PC-3 (cell line): ENCODE measurements around the gene PRTFDC1. TPM values are rescaled to one million over a fixed set of nuclear protein-coding genes. Genes with fewer than 3 reads are reported as not detected.

Source experiments
- ATAC-seq: fragments of 200-7000 bp; cut with Tn5 transposase; 2 replicates; pipeline ENCODE4 v1.9.1; 2020; ENCODE audit warnings: mild to moderate bottlenecking, moderate library complexity
- BruUV-seq: library from RNA; stranded (reverse); fragments of 400-500 nt; replicated peaks from 2 replicates; lab custom pipeline; 2021; lab: Mats Ljungman, UMichigan
- CTCF ChIA-PET: fragments of 300-600 bp; sonication (Branson Sonifier 250); formaldehyde crosslinking; loops from one replicate; lab custom pipeline; 2022; ENCODE audit warnings: antibody characterized with exemption; lab: Charles Lee
- POLR2A ChIA-PET: fragments of 300-600 bp; sonication (Branson Sonifier 250); formaldehyde crosslinking; loops from one replicate; lab custom pipeline; 2022; ENCODE audit warnings: antibody characterized with exemption; ENCODE audit not compliant: unreplicated experiment; lab: Charles Lee
- DNase-seq: peaks from one replicate; pipeline ENCODE4 v3.0.0-alpha.2; 2015
- H2AFZ ChIP-seq: fragments of 300-600 bp; sonication (generic); 2 replicates; pipeline ENCODE4 v1.6.0; 2016; ENCODE audit warnings: antibody characterized with exemption, low read length
- H3F3A ChIP-seq: fragments of 300-600 bp; sonication (generic); one replicate; pipeline ENCODE4 v1.6.0; 2017; ENCODE audit warnings: antibody characterized with exemption, low read length, control low read depth, mild to moderate bottlenecking; ENCODE audit not compliant: unreplicated experiment
- H3K27ac ChIP-seq: fragments of 300-600 bp; sonication (generic); 2 replicates; pipeline ENCODE4 v1.5.1; 2016; ENCODE audit warnings: mild to moderate bottlenecking, low read length
- H3K27me3 ChIP-seq: fragments of 300-600 bp; sonication (generic); 2 replicates; pipeline ENCODE4 v1.6.1; 2016; ENCODE audit warnings: low read length, mixed read lengths
- H3K36me3 ChIP-seq: fragments of 300-600 bp; sonication (generic); 2 replicates; pipeline ENCODE4 v1.6.1; 2016; ENCODE audit warnings: low read depth, mixed run types, low read length, mixed read lengths
- H3K4me1 ChIP-seq: fragments of 300-600 bp; sonication (generic); 2 replicates; pipeline ENCODE4 v1.5.1; 2016; ENCODE audit warnings: low read length; ENCODE audit not compliant: insufficient read depth
- H3K4me2 ChIP-seq: fragments of 300-600 bp; sonication (generic); 2 replicates; pipeline ENCODE4 v1.6.0; 2016; ENCODE audit warnings: low read length
- H3K4me3 ChIP-seq: fragments of 300-600 bp; sonication (generic); 2 replicates; pipeline ENCODE4 v1.5.1; 2016; ENCODE audit warnings: mild to moderate bottlenecking, low read length, mixed read lengths
- H3K79me2 ChIP-seq: fragments of 300-600 bp; sonication (generic); 2 replicates; pipeline ENCODE4 v1.6.1; 2017; ENCODE audit warnings: low read length, mixed read lengths
- H3K9ac ChIP-seq: fragments of 300-600 bp; sonication (generic); 2 replicates; pipeline ENCODE4 v1.6.0; 2016; ENCODE audit warnings: mild to moderate bottlenecking, low read length
- H3K9me2 ChIP-seq: fragments of 300-600 bp; sonication (generic); replicated peaks from 2 replicates; pipeline ENCODE4 v1.6.1; 2016; ENCODE audit warnings: mixed run types, low read length, mixed read lengths
- H3K9me3 ChIP-seq: fragments of 300-600 bp; sonication (generic); 2 replicates; pipeline ENCODE4 v1.6.1; 2016; ENCODE audit warnings: low read length, mixed read lengths
- H4K20me1 ChIP-seq: fragments of 300-600 bp; sonication (generic); 2 replicates; pipeline ENCODE4 v1.6.1; 2016; ENCODE audit warnings: low read length, mixed read lengths
- EZH2 ChIP-seq: fragments of 300-600 bp; sonication (generic); IDR thresholded peaks from one replicate; pipeline ENCODE4 v1.6.1; 2017; ENCODE audit warnings: antibody characterized with exemption, mild to moderate bottlenecking, low read length; ENCODE audit not compliant: unreplicated experiment
- EZH2phosphoT487 ChIP-seq: fragments of 300-600 bp; sonication (generic); IDR thresholded peaks from 2 replicates; pipeline ENCODE4 v1.6.1; 2018; ENCODE audit warnings: mild to moderate bottlenecking, antibody characterized with exemption, low read length, borderline replicate concordance
- intact Hi-C: fragments of 100-400 bp; cut with micrococcal nuclease; formaldehyde crosslinking; loops from 2 replicates; pipeline ENCODE4 v1.9.0; 2023
- total RNA-seq: library from RNA; depleted of rRNA; stranded (reverse); fragments of >200 nt; gene quantifications from 2 replicates; pipeline ENCODE4 v1.2.3, GENCODE V29; 2014; rRNA removed
- TF ChIP-seq, protein P1 (sequence below): fragments of 300-600 bp; sonication (generic); conservative IDR thresholded peaks from 2 replicates; pipeline ENCODE4 v1.5.1; 2017; ENCODE audit warnings: antibody characterized with exemption, low read depth, mild to moderate bottlenecking, low read length

PRTFDC1 gene
- total RNA-seq, 1 experiment from 2014 or later = 10.2 TPM

DNA sequence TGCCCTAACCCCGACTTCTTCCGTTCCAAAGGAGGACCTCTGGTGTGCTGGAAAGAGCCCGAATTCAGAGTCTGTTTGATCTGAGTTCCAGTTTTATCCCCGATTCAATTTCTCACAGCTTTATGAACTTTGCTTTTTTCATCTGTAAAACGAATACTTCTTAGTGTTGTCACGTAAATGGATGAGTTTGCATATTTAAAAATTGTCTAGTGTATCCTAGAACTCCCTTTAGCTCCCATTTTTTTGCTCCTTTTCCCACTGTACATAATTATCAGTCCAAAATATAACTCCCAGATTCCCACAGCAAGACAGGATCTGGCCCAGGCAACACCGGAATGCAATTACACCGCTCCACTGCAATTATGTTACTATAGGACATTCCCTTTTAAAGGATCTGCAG is 148.0 kb downstream of the PRTFDC1 start:
- H3F3A ChIP-seq = no peaks in the 10 kb centered on the region
- no TSS peak for BruUV-seq
- H2AFZ ChIP-seq = no peak overlapping the region
- H3K27ac ChIP-seq = no peak overlapping the region
- TF ChIP-seq EZH2phosphoT487 = no peak
- no peaks in the 10 kb centered on the region for H3K9me2 ChIP-seq
- H3K79me2 ChIP-seq = no peaks in the 10 kb centered on the region
- H3K4me3 ChIP-seq = no peak overlapping the region
- no peaks in the 10 kb centered on the region for H3K36me3 ChIP-seq
- intact Hi-C loops = no loop called here
- CTCF ChIA-PET = no interaction called here
- POLR2A ChIA-PET = no interaction called here
- no peaks in the 10 kb centered on the region for H3K9me3 ChIP-seq
- no peak for ATAC-seq
- no peaks in the 10 kb centered on the region for H4K20me1 ChIP-seq
- H3K4me2 ChIP-seq = no peak overlapping the region
- H3K4me1 ChIP-seq = no peaks in the 10 kb centered on the region
- H3K9ac ChIP-seq = no peak overlapping the region
- no peaks in the 10 kb centered on the region for H3K27me3 ChIP-seq
- DNase-seq = no peak

GRCh38 chr10:24802378-24802777 is 150.0 kb downstream of the PRTFDC1 start:
- POLR2A ChIA-PET = no interaction called here
- no peak overlapping the region for H2AFZ ChIP-seq
- H3K27me3 ChIP-seq = no peaks in the 10 kb centered on the region
- intact Hi-C loops = no loop called here
- no peaks in the 10 kb centered on the region for H3K36me3 ChIP-seq
- no peak overlapping the region for H3K27ac ChIP-seq
- no peaks in the 10 kb centered on the region for H3K9me2 ChIP-seq
- no peaks in the 10 kb centered on the region for H3F3A ChIP-seq
- H3K4me2 ChIP-seq = no peak overlapping the region
- H3K79me2 ChIP-seq = no peaks in the 10 kb centered on the region
- TF ChIP-seq EZH2phosphoT487 (no peak), EZH2 (no peak)
- TF ChIP-seq, protein P1, sequence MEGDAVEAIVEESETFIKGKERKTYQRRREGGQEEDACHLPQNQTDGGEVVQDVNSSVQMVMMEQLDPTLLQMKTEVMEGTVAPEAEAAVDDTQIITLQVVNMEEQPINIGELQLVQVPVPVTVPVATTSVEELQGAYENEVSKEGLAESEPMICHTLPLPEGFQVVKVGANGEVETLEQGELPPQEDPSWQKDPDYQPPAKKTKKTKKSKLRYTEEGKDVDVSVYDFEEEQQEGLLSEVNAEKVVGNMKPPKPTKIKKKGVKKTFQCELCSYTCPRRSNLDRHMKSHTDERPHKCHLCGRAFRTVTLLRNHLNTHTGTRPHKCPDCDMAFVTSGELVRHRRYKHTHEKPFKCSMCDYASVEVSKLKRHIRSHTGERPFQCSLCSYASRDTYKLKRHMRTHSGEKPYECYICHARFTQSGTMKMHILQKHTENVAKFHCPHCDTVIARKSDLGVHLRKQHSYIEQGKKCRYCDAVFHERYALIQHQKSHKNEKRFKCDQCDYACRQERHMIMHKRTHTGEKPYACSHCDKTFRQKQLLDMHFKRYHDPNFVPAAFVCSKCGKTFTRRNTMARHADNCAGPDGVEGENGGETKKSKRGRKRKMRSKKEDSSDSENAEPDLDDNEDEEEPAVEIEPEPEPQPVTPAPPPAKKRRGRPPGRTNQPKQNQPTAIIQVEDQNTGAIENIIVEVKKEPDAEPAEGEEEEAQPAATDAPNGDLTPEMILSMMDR = no peak
- no TSS peak for BruUV-seq
- no peaks in the 10 kb centered on the region for H3K4me1 ChIP-seq
- H3K4me3 ChIP-seq = no peak overlapping the region
- ATAC-seq (no peak), DNase-seq (no peak)
- no peaks in the 10 kb centered on the region for H3K9me3 ChIP-seq
- CTCF ChIA-PET = no interaction called here
- no peaks in the 10 kb centered on the region for H4K20me1 ChIP-seq
- no peak overlapping the region for H3K9ac ChIP-seq

GRCh38 chr10:24800861-24801260 is 151.5 kb downstream of the PRTFDC1 start:
- ATAC-seq (no peak), DNase-seq (no peak)
- no TSS peak for BruUV-seq
- H3K36me3 ChIP-seq = no peaks in the 10 kb centered on the region
- no peak overlapping the region for H2AFZ ChIP-seq
- H3K9me2 ChIP-seq = no peaks in the 10 kb centered on the region
- H3K27me3 ChIP-seq = no peaks in the 10 kb centered on the region
- no peaks in the 10 kb centered on the region for H3K79me2 ChIP-seq
- H3K9me3 ChIP-seq = no peaks in the 10 kb centered on the region
- no peak overlapping the region for H3K9ac ChIP-seq
- intact Hi-C loops = no loop called here
- ChIA-PET CTCF (no interaction called here), POLR2A (no interaction called here)
- no peaks in the 10 kb centered on the region for H3K4me1 ChIP-seq
- no peak for TF ChIP-seq EZH2phosphoT487
- TF ChIP-seq, protein P1 = no peak
- no peak for TF ChIP-seq EZH2
- no peak overlapping the region for H3K4me3 ChIP-seq
- no peaks in the 10 kb centered on the region for H4K20me1 ChIP-seq
- no peak overlapping the region for H3K4me2 ChIP-seq
- no peak overlapping the region for H3K27ac ChIP-seq
- no peaks in the 10 kb centered on the region for H3F3A ChIP-seq

Other genes starting within 250 kb of the PRTFDC1 start
- 51.4 and 52.6 TPM in 2 replicates for gene ARHGAP21, start 228.7 kb downstream of the PRTFDC1 start, total RNA-seq
- not detected in 2 replicates for gene ENKUR, start 63.6 kb upstream of the PRTFDC1 start, total RNA-seq
- gene THNSL1, start 64.0 kb upstream of the PRTFDC1 start, total RNA-seq = 2.7 and 3.2 TPM in 2 replicates
- not detected in 2 replicates for gene GPR158, start 222.4 kb upstream of the PRTFDC1 start, total RNA-seq